ENCODE measurements around the gene CROT.
"Not testable (repeated sequence)": the region's sequence is repeated elsewhere in the genome, so short reads cannot be mapped to it uniquely, and the experiment has no call there.

The CROT gene, protein sequence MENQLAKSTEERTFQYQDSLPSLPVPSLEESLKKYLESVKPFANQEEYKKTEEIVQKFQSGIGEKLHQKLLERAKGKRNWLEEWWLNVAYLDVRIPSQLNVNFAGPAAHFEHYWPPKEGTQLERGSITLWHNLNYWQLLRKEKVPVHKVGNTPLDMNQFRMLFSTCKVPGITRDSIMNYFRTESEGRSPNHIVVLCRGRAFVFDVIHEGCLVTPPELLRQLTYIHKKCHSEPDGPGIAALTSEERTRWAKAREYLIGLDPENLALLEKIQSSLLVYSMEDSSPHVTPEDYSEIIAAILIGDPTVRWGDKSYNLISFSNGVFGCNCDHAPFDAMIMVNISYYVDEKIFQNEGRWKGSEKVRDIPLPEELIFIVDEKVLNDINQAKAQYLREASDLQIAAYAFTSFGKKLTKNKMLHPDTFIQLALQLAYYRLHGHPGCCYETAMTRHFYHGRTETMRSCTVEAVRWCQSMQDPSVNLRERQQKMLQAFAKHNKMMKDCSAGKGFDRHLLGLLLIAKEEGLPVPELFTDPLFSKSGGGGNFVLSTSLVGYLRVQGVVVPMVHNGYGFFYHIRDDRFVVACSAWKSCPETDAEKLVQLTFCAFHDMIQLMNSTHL

DNA sequence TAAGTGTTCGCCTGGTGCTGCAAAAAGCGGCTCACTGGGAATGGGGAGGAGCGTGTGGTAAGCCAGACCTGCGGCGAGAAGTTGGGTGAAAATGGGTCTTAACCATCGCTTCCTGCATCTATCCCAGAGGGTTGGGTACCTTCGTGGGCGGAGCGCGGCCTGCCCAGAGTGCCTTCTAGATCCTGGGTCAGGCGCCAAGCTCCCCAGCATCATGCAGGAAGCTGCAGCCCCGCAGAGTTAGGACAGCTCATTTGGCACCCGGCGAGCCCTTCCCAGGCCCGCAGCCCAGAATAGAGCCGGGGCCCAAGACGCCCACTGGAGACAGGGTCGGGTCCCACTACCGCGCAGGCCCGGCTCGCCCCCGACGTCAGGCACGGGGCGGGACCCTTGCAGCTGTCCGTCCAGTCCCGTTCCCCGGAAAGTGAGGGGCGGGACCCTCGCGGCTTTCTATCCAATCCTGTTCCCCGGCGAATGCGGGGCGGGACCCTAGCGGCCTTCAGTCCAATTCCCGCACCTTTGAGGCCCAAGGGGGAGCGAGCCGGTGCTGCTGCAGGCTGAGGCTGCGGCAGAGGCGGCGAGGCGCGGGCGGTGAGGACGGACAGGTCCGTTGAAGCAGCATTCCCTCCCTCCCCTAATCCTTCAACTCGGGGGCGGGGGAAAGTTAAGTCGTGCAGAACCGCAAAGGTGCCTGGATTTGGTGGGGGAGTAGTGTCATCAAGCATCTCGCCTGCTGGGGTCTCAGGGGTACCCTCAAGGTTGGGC, at the start of gene CROT:
TSS of gene CROT (plus strand) at position 499 of the 762 bp plus-strand sequence. CDS start 3,405 bp downstream, outside the sequence.
- DNase-seq (ENCODE audit: low read depth in 2 of 2): peak; percentile 88 to 91

DNA sequence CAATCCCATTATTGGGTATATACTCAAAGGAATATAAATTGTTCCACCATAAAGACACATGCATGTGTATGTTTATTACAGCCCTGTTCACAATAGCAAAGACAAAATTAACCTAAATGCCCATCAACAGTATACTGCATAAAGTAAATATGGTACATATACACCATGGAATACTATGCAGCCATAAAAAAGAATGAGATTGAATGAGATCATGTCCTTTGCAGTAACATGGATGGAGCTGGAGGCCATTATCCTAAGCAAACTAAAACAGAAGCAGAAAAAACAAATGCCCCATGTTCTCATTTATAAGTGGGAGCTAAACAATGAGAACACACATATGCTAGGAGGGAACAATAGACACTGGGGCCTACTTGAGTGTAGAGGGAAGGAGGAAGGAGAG, 44.7 kb upstream of the CROT start:
- no peak for DNase-seq (ENCODE audit: low read depth in 2 of 2)

DNA sequence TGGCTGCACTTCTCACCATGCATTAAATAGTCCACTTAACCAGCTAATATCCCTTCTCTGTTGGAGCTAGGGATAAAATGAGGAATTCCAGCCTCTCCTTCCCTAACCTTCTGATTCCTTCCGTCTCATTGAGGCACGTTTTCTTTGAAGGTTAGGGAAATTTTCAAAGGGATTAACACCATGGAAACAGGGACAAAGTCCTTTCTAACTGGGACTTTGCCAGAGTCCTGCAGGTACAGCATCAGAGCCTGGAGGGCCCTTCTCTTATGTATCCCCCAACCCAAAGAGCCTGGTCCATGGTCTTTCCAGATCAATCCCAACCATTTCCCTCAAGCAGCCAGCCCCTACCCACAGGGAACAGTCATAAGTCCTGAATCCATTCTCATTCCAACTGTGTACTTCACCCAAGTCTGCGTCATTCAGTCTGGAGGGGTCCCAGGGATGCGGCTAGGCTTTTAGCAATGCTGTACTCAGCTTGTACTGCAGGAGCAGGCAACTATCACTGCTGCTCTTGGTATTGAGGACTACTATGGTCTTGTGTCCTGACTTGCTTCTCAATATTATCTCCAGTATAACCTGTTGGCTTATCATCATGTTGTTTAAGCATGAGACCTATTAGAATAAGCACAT, 34.6 kb upstream of the CROT start:
- no peak for DNase-seq (ENCODE audit: low read depth in 2 of 2)

DNA sequence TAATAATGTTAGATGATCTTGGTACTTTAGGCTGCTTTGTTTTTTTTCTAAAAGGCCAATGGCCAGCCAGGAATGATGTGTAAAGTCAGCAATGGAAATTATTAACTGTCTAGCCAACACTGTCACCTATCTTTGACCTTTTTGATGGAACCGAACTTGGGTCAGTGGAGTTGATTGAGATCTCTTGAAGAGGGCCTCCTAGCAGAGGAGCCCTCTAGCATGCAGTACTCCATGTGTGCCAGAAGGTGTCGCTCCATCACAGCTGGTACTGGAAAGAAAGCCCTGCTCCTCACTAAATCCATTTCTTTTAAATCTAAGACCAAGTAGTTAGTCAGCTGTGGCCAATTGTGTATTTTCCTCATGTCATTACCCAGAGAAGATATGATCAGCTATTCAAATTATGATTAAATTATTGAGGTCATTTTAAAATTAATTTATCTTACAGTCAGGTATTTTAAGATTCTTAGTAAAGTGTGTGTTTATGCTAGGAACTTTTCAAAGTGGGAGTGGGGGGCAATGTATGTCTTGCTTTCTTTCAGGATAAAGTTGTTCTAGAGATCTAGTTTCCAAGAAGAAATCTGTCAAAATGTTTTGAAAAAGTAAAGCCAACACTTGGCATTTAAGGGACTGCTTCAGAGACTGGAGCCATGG, 33.1 kb upstream of the CROT start:
- peak; percentile 35 to 38 for DNase-seq (ENCODE audit: low read depth in 2 of 2)

DNA sequence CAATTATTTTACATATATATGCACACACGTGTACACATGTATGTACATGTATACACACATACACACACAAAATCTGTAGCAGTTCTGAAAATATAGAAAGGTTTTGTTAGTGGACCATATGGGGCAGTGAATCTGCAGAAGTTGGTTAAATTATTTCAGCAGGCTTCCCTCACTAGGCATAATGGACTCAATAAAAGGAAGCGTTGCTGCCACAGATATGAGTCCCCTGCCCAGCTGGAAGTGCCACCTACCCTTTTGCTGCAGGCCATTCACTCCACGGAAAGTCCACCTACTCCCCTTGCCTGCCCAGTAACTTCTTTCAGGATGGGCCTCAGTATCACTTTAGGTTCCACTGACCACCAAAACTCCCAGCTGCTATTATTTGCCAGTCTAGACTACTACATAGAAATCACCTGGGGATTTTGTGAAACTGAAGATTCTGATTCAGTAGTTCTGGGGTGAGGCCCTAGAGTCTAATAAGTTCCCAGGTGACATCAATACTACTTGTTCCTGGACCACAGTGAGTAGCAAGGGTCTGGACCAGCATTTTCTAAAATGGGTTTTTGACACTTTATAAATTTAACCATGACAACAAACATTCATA, 29.3 kb upstream of the CROT start:
- no peak for DNase-seq (ENCODE audit: low read depth in 2 of 2)

DNA sequence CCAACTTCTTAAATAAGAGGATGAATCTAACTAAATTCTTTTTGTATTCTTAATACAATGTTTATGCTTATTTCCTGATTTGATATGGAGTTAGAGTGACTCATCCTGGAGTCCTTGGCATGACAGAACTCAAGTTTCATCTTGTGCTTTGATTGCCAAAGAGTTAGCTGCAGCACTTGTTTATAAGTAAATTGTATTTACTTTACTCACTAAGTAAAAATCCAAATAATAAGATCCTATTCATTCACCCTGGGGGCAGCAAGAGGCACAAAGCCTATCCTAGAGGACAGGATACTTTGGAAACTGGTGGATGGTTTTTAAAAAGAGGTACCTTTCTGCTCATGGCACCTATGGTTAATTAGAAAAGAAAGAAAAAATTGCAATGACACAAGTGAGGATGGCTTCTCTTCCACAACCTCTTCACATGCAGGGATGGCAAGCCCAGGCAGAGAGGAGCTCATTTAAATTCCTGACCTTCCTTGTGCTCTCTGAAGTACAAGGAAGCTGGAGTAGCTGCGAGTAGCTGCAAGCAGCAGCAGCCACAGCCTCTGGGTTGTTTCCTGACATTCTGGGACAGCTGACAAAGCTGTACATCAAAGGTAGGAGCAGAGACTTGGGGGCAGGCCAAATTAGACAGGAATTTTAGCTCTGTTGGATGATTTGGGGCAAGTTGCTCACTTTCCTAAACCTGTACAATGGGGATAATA, 28.5 kb upstream of the CROT start:
- DNase-seq (ENCODE audit: low read depth in 2 of 2): no peak

DNA sequence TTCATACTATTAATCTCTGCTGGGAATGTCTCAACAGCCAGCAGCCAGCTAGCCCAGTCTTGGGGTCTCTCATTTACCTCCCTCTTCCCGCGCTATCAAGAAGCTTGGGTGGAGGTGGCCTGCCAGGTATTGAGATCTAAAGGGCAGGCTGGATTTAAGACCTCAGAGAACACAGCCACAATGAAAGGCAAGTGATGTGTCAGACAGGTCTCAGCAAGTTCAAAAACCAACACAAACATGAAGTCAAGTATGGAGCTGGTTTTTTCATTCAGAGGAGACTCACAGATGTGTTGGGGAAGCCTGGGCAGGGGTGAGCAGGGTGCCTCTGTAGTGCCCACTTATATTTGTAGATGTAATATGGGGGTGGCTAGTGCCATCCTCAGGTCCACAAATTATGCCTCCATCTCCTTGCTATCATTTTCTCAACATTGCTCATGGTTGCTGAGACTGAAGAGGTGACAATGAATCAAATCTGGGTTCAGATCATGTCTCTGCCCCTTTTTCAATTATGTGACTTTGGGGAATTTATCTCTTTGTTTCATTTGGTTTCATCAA, 27.7 kb upstream of the CROT start:
- no peak for DNase-seq (ENCODE audit: low read depth in 2 of 2)

DNA sequence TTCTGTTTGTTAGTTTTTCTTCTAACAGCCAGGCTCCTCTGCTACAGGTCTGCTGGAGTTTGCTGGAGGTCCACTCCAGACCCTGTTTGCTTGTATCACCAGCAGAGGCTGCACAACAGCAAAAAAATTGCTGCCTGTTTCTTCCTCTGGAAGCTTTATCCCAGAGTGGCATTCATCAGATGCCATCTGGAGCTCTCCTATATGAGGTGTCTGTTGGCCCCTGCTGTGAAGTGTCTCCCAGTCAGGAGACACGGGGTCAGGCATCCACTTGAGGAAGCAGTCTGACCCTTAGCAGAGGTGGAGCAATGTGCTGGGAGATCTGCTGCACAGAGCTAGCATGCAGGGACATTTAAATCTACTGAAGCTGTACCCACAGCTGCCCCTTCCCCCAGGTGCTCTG, 26.7 kb upstream of the CROT start:
- DNase-seq (ENCODE audit: low read depth in 2 of 2): no peak

DNA sequence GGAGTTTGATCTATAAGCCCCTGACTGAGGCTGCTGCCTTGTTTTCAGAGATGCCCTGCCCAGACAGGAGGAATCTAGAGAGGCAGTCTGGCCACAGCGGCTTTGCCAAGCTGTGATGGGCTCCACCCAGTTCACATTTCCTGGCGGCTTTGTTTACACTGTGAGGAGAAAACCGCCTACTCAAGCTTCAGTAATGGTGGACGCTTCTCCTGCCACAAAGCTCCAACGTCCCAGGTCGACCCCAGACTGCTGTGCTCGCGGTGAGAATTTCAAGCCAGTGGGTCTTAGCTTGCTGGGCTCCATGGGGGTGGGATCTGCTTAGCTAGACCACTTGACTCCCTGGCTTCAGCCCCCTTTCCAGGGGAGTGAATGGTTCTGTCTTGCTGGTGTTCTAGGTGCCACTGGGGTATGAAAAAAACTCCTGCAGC, 26.3 kb upstream of the CROT start:
- not testable (repeated sequence) for DNase-seq (ENCODE audit: low read depth in 2 of 2)

DNA sequence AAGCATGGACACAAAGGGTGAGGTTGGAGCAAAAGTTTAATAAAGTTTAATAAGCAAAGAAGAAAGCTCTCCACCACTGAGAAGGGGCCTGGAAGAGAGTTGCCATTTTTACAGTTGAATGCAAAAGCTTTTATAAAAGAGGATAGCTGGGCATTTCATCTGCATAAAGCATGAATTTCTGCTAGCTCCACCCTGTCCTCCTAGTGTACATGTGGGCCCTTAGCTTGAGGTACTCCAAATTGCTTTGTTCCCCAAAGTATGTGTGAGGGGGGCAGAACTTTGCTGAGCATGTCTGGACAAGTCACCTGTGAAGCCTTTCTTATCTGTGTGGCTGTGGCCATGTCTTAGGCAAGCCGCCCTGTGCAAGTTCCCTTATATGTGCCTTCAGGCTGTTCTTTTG, 22.6 kb upstream of the CROT start:
- DNase-seq (ENCODE audit: low read depth in 2 of 2): no peak

DNA sequence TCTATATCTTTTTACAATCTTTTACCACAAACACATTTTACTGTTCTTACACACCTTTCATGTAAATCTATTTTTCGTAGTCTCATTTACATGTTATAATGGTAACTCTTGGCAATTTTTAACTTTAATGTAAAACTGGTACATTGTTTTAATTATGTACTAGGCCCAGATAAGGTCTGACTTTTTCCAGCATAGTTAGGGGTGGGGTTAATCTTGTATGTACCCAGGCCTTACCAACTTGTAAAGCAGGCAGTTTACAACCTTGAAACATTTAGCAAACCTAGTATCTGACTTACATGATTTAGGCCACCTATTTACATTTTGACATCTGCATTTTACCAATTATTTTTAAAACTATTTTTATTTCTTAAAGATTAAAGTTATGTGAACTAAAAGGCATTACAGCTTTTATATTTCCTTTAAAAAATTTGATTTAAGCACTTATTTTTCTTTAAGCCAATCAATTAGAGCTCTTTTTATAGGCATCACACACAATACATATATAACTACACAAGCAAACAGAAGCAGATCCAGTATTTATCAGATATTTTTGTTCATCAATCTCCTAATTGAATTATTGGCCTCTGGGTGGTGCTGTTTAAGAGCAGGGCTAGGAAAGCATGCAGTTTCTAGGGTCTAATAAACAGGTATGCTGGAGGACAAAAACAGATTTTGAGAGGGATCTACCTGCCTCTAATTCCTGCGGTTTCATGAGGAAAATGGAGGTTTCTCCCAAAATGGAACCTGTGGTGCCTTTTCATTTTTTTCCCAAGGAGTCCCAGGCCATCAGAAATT, 19.7 kb upstream of the CROT start:
- DNase-seq (ENCODE audit: low read depth in 2 of 2): no peak

DNA sequence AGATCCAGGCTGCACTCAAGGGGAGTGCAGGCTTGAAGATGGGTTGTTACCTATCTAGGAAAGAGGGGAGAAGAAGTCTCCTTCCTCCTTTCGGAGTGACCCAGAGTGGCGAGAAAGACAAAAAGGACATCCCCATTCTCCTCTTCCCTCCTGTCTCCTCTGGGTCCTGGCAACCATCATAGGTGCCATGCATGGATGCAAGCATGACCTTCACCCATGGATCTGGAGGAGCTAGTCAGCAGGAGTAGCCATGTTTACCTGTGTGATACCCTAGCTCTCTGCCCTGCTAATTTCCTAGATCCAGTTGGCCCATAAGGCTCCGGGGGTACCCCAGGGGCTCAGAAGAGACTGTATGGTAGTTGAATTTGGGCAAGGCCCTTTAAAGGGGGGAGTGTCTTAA, 17.2 kb upstream of the CROT start:
- DNase-seq (ENCODE audit: low read depth in 2 of 2): no peak

DNA sequence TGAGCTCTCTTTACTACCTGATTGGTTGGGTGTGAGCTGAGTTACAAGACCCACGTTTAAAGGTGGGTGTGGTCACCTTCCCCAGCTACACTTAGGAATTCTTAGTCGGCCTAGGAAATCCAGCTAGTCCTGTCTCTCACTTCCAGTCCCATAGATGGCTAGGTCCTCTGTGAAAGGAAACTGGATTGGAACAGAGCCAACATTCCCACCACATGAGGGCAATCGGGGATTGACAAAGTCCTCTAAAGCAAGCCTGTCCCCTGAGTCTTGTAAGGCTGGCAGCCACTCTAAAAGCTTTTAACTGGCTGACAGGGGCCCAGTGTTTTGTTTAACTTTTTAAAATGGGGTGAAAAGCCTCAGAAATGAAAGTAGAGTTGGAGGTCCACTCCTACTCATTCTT, 15.1 kb upstream of the CROT start:
- no peak for DNase-seq (ENCODE audit: low read depth in 2 of 2)

DNA sequence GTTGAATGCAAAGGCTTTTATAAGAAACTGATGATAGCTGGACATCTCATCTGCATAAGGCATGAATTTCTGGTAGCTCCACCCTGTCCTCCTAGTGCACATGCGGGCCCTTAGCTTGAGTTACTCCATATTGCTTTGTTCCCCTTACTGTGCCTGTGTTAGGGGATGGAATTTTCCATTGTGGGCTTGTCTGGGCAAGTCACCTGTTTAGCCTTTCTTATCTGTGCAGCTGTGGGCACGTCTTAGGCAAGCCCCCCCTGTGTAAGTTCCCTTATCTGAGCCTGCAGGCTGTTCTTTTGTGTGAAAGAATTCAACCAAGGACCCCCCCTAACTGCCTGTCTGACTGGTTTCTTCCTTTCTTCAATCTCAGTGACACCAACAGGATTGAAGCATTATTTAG, 14.5 kb upstream of the CROT start:
- no peak for DNase-seq (ENCODE audit: low read depth in 2 of 2)

DNA sequence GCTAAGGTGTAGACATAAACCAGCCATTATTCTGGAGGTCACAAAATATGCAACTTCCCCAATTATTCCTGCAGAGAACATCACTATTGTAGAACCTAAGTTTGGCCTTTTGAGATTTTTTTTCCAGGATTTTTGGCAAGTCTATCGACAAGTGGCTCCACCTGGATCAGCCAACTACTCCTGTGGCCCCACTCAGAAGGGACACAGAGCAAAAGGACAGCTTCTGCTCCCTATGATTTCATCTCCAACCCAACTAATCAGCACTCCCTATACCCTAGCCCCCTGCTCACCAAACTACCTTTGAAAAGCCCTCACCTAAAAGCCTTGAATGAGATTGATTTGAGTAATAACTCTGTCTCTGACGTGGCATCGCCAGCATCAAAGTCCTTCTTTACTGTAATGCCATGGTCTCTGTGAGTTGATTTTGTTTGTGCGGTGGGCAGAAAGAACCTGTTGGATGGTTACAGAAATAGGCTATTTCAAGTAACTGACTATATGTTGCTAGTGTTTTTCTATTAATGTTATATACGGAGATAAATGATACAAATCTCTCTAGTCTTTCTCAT, 13.7 kb upstream of the CROT start:
- no peak for DNase-seq (ENCODE audit: low read depth in 2 of 2)

DNA sequence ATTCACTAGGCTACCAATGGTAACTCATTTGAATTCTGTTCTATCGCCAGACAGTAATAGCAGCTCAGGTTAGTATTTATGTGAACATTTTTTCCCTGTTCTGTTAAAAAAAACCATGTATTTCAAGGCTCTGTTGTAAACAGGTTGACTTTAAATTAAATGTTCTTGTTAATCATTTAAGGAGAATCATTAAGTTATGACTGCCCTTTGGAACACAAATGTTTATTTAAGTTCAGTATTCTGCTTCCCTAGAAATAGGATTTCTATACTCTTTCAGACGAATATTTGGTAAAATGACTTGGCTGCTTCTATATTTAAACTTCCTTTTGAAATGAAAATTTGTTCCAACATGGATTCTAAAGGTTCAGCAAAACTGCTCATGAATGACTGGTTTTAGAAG, 13.1 kb upstream of the CROT start:
- no peak for DNase-seq (ENCODE audit: low read depth in 2 of 2)

DNA sequence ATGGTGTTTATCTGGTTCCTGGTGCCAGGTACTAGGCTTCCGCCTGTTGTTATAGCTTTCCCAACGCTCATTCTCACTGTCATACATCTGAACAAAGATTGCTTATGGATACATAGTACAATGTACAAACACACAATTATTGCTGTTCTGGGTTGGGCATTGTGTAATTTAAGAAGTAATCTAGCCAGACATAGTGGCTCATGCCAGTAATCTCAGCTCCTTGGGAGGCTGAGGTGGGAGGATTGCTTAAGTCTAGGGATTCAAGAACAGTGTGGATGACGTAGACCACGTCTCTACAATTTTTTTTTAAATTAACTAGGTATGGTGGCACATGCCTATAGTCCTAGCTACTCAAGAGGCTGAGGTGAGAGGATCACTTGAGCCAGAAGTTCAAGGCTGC, 9.3 kb upstream of the CROT start:
- no peak for DNase-seq (ENCODE audit: low read depth in 2 of 2)

DNA sequence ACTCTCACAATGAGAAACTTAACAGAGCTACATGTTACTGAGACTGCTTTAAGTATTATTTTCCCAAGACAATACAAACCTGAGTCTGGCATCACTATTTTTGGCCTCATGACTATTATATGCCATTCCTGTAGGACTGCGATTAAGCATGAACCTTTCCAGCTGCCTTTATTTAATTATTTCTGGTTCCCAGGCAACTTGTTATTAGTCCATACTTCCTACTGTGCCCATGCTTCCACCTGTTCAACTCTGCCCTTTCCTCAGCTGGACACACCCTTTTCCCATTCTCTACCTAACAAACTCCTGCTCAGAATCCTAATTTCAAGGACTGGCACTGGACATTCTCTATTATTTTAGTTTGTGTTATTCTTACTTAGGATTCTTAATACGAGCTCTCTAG, 8.1 kb upstream of the CROT start:
- no peak for DNase-seq (ENCODE audit: low read depth in 2 of 2)

DNA sequence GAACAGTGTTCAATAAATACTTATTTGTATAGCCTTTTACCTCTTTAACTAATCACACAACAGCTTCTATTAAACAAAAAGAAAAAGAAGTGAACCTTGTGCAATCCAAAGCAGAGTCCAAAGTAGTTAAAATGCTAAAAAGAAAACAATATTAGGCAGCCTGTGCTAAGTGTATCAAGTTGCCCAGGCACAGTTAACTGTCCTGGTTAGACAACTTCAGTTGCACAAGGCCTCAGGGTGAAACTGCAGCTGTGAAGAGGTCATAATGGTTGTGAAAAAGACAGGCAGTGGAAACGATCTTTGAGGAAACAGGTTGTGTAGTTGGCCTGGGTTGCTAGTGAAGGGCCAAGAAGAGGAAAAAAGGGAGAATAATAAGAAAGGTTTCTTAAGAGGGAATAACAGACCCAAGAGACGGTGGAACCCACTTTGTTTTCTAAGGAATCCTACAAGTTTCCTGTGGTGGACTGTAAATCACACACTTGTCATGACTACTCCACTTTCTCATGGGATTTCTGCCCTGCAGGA, 6.0 kb upstream of the CROT start:
- DNase-seq (ENCODE audit: low read depth in 2 of 2): no peak

Measured in stimulated activated CD8-positive, alpha-beta memory T cell treated with anti-CD3 and anti-CD28 coated beads, Interleukin-2, amount 100 ng/mL, for 1 hour (primary cell).